HG02759 (cell line): ENCODE data around the gene CBFB.
"Not testable (repeated sequence)": the region's sequence is repeated elsewhere in the genome, so short reads cannot be mapped to it uniquely, and the experiment has no call there.

ENCODE experiments used
- ATAC-seq: cut with Tn5 transposase; IDR thresholded peaks from one replicate; pipeline ENCODE4 v1.9.1; 2021; ENCODE audit warnings: mild to moderate bottlenecking, moderate library complexity; ENCODE audit not compliant: unreplicated experiment

The CBFB gene

GRCh38 chr16:67040906-67041305 lies 12.0 kb downstream of the CBFB start:
- ATAC-seq = no peak

- ATAC-seq = not testable (repeated sequence)
Observed at GRCh38 chr16:67041520-67041919, 12.6 kb downstream of the CBFB start.

- no peak for ATAC-seq
Observed at GRCh38 chr16:67043420-67043819, 14.5 kb downstream of the CBFB start.

- ATAC-seq = no peak
Observed at GRCh38 chr16:67050796-67051195, 21.8 kb downstream of the CBFB start.

- ATAC-seq = no peak
Observed at GRCh38 chr16:67052399-67052798, 23.4 kb downstream of the CBFB start.

GRCh38 chr16:67053767-67054334 lies 24.9 kb downstream of the CBFB start:
- no peak for ATAC-seq

GRCh38 chr16:67054901-67055300 lies 26.0 kb downstream of the CBFB start:
- no peak for ATAC-seq

- peak; percentile 67 for ATAC-seq
Observed at GRCh38 chr16:67055712-67056487, 27.0 kb downstream of the CBFB start.

GRCh38 chr16:67063008-67063407 lies 34.1 kb downstream of the CBFB start:
- no peak for ATAC-seq

- ATAC-seq = no peak
Observed at GRCh38 chr16:67068212-67068753, 39.3 kb downstream of the CBFB start.

- ATAC-seq = no peak
Observed at GRCh38 chr16:67071476-67072048, 42.6 kb downstream of the CBFB start.

- no peak for ATAC-seq
Observed at GRCh38 chr16:67075331-67075730, 46.4 kb downstream of the CBFB start.

GRCh38 chr16:67077871-67078270 lies 48.9 kb downstream of the CBFB start:
- ATAC-seq = no peak

GRCh38 chr16:67082100-67082499 lies 53.2 kb downstream of the CBFB start:
- no peak for ATAC-seq

- no peak for ATAC-seq
Observed at GRCh38 chr16:67082891-67083290, 53.9 kb downstream of the CBFB start.

GRCh38 chr16:67084345-67085028 lies 55.5 kb downstream of the CBFB start:
- ATAC-seq = peak; percentile 77

- no peak for ATAC-seq
Observed at GRCh38 chr16:67086822-67087221, 57.9 kb downstream of the CBFB start.

- no peak for ATAC-seq
Observed at GRCh38 chr16:67087291-67087690, 58.3 kb downstream of the CBFB start.

GRCh38 chr16:67087803-67088202 lies 58.9 kb downstream of the CBFB start:
- no peak for ATAC-seq

- ATAC-seq = no peak
Observed at GRCh38 chr16:67088551-67088950, 59.6 kb downstream of the CBFB start.

GRCh38 chr16:67089101-67089500 lies 60.2 kb downstream of the CBFB start:
- no peak for ATAC-seq
